Heart right ventricle (tissue), 16 donors: ENCODE measurements around the gene INO80D. TPM values are rescaled to one million over a fixed set of nuclear protein-coding genes. Genes with fewer than 3 reads are reported as not detected.

Source experiments
- ATAC-seq, 8 donors: fragments of 200-7000 bp; cut with Tn5 transposase; one replicate each; pipeline ENCODE4 v1.9.1; 2020; ENCODE audit warnings: mild to moderate bottlenecking in 8 of 8, moderate library complexity in 8 of 8, moderate number of reproducible peaks in 1 of 8
- DNase-seq, 2 donors: peaks; one replicate each; pipeline ENCODE4 v3.0.0-alpha.2; 2020
- H3K27ac ChIP-seq, 10 donors: fragments of 200-600 bp; sonication (generic) in 2 of 10; one replicate each; pipeline versions ENCODE4 v1.5.0 to v1.8.0; 2020 to 2022; ENCODE audit warnings: mild to moderate bottlenecking in 3 of 10
- H3K27me3 ChIP-seq, 7 donors: fragments of 200-600 bp; one replicate each; pipeline ENCODE4 v1.8.0; 2021 to 2022; ENCODE audit warnings: mild to moderate bottlenecking in 2 of 7
- H3K36me3 ChIP-seq, 9 donors: fragments of 200-600 bp; sonication (generic) in 1 of 9; one replicate each; pipeline versions ENCODE4 v1.5.0 to v1.8.0; 2020 to 2022; ENCODE audit warnings: mild to moderate bottlenecking in 2 of 9
- H3K4me1 ChIP-seq, 9 donors: fragments of 200-600 bp; sonication (generic) in 1 of 9; one replicate each; pipeline versions ENCODE4 v1.5.0 to v1.8.0; 2020 to 2022; ENCODE audit warnings: mild to moderate bottlenecking in 4 of 9
- H3K4me3 ChIP-seq, 10 donors: fragments of 200-600 bp; sonication (generic) in 2 of 10; one replicate each; pipeline versions ENCODE4 v1.5.0 to v1.8.0; 2020 to 2022; ENCODE audit warnings: mild to moderate bottlenecking in 7 of 10, moderate library complexity in 2 of 10
- H3K9me3 ChIP-seq, 11 donors: fragments of 200-600 bp in 10 of 11; sonication (generic) in 2 of 11; one replicate each; pipeline versions ENCODE4 v1.5.0 to v1.8.0; 2013 to 2022; ENCODE audit warnings: mild to moderate bottlenecking in 2 of 11, control low read depth in 1 of 11, moderate library complexity in 1 of 11
- WGBS, 2 donors: extraction: QIAGEN DNeasy Blood & Tissue Kit; methylation state at CpG; one replicate each; pipeline ENCODE4 v1.1.7; 2013; ENCODE audit warnings: inconsistent platforms in 1 of 2; 5-methylcytosine and 5-hydroxymethylcytosine counted together
- intact Hi-C, 10 donors: fragments of 100-400 bp; cut with DNase I; formaldehyde crosslinking; loops; one replicate each; pipeline versions ENCODE4 v1.11.1 to v1.14.2; 2022
- polyA plus RNA-seq, 2 donors: library from polyadenylated mRNA; stranded (reverse); fragments of 200-250 nt; gene quantifications; one replicate each; pipeline ENCODE4 v1.2.3, GENCODE V29; 2013
- total RNA-seq, 10 donors: library from RNA; stranded (reverse); fragmentation: NEBNext Ultra II Directional in 3 of 10; extraction: Animal tissue kit (Norgen Biotek cat#: 25700) in 3 of 10; gene quantifications; one replicate each; pipeline versions ENCODE4 v1.2.1 to v1.2.4, GENCODE V29; 2021 to 2023
- TF ChIP-seq, protein P1 (sequence below), 9 donors: fragments of 200-600 bp; sonication (generic) in 2 of 9; IDR thresholded peaks; one replicate each; pipeline versions ENCODE4 v1.5.0 to v1.8.0; 2021 to 2022; ENCODE audit warnings: antibody characterized with exemption in 9 of 9, mild to moderate bottlenecking in 5 of 9, moderate library complexity in 1 of 9
- donor health status: Arrhythmogenic right ventricular cardiomyopathy.
- donor health status: ischemic (EF 13 %, LVEDD 7.1; RV severe dilation, severe dysfunction).
- donor health status: healthy with polysubstance abuse.
- donor health status: DM: no; HTN: yes; CAD: no.
- donor health status: DM: no; HTN: no; CAD: no.
- donor health status: ischemic (EF 25% LVEDD 6.9; RV normal size, moderate dysfunction).
- donor health status: ischemic (EF 25% LVEDD 5.7; RV mildly dilated, moderate dysfunction).
- donor health status: healthy.
- donor health status: DM: yes; HTN: yes; CAD: no.
- donor health status: Ischemic cardiomyopathy.
- donor health status: ischemic (EF 35%, LVEDD 5.7; RV mildly dilated, moderate dysfunction).
- donor health status: nonischemic (EF 11% LVEDD 7.7; RV severe dilation, severe dysfunction).
- donor health status: DM: yes; HTN: yes; CAD: no.
- donor health status: PGD.
- donor health status: ischemic (EF 29% LVEDD 5.4; RV normal size, mild dysfunction).
- donor health status: nonischemic (EF 23%, LVEDD 6.1; RV moderate dilation, normal function).

Gene INO80D
- total and polyA plus RNA-seq, 12 donors, result 1.1 to 26.3 (median 15.9) TPM

DNA sequence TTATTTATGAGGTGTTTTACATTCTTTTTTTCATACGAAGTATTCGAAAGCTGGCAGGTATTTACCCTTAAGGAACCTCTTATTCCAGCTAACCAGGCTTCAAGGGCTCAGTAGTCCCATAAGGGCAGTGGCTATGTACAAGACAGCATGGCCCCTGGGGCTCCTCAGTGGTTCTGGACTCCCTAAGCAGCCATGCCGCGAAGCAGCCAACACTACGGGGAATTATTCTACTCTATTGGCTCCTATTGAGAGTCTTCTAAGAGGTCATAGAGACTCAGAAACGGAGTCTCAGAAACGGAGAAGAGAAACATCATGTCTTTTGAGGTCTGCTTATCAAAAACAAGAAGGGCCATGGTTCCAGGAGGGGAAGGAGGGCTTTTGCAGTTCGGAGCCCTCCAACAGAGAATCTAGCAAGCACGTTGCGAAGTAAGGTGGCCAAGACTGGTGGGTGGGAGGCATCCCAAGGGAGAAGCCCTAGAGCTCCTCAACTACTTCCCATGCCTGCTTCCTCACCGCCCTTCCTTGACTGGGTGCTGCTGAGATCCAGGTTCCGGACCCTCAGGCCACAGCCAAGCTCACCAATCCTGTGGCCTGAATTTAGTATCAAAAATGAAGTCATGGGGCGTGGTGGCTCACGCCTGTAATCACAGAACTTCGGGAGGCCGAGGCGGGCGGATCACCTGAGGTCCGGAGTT lies 109.7 kb downstream of the INO80D start:
- intact Hi-C loops, result no loop called here
- no peak for DNase-seq
- 90 to 95% methylated on average over 19 of the region's 19 CpGs for WGBS, 2 donors

DNA sequence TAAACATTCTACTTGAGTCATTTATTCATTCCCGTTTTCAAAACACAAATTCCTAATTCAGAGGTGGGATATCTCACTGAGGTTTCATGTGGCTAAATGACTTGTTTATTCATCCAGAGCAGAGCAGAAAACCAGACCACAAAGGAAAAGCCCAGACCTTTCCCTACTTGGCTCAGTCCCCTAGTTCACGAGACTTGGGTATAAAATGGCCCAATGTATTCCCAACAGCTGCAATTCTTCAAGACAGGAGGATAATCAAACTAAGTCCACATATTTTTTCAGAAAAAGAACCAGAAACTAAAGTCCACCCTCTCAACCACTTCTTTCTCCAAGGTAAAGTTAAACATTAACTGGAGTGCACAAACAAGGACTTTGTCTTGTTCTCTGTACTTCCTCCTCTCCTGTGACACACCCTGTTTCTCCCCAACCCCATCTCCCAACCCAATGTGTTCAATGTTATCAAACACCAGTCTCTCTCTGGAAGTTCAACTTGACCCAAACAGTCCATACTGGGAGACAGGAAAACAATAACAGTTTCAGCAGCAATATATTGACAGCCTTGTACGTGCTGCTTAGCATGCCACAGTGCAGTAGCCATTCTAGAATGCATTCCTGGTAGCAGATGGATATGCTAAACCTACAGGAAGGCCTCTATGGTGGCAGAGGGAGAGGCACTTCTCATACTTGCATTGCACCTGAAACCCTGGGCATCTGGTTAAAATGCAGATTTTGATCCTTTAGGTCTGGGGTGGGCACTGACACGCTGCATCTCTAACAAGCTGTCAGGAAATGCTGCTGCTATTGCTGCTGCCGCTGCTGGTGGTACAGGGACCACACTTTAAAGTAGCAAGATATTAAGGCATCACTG lies 110.7 kb downstream of the INO80D start:
- no peak for DNase-seq
- no peak for ATAC-seq
- Histone ChIP-seq H3K9me3 (no peaks in the 10 kb centered on the region), H3K27ac (no peak overlapping the region), H3K27me3 (no peaks in the 10 kb centered on the region), H3K36me3 (no peaks in the 10 kb centered on the region), H3K4me1 (no peaks in the 10 kb centered on the region), H3K4me3 (no peak overlapping the region)
- intact Hi-C loops, result no loop called here
- TF ChIP-seq, protein P1, sequence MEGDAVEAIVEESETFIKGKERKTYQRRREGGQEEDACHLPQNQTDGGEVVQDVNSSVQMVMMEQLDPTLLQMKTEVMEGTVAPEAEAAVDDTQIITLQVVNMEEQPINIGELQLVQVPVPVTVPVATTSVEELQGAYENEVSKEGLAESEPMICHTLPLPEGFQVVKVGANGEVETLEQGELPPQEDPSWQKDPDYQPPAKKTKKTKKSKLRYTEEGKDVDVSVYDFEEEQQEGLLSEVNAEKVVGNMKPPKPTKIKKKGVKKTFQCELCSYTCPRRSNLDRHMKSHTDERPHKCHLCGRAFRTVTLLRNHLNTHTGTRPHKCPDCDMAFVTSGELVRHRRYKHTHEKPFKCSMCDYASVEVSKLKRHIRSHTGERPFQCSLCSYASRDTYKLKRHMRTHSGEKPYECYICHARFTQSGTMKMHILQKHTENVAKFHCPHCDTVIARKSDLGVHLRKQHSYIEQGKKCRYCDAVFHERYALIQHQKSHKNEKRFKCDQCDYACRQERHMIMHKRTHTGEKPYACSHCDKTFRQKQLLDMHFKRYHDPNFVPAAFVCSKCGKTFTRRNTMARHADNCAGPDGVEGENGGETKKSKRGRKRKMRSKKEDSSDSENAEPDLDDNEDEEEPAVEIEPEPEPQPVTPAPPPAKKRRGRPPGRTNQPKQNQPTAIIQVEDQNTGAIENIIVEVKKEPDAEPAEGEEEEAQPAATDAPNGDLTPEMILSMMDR (IDR thresholded peaks at IDR 0.05), result no peak
- 71 to 76% methylated on average over 5 of the region's 5 CpGs for WGBS, 2 donors

More for the DNA sequence above, 109.7 kb downstream of the INO80D start:
- Histone ChIP-seq H3K4me1 (no peaks in the 10 kb centered on the region), H3K27ac (no peak overlapping the region), H3K4me3 (no peak overlapping the region), H3K36me3 (no peaks in the 10 kb centered on the region), H3K27me3 (no peaks in the 10 kb centered on the region), H3K9me3 (no peaks in the 10 kb centered on the region)
- no peak for ATAC-seq
- TF ChIP-seq, protein P1 (IDR thresholded peaks at IDR 0.05), result no peak

DNA sequence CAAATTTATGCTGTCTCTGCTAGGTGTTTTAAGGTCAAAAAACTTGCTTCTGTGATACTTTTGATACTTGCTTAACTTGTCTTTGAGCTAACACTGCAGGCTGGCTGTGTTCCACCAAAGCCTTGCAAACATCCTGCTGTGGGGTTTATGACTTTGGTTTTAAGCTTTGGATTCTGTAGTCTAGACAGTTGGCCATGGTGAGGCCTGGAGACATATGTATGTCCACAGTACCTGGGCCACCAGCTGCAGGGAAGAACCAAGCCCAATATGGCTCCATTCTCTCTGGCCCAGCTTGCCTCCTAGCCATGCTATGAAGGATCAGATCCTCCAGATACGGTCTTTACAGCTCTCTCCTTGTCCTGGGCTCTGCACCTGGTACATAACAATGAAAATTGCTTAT lies 113.9 kb downstream of the INO80D start:
- Histone ChIP-seq H3K27ac (no peak overlapping the region), H3K4me3 (no peak overlapping the region), H3K4me1 (no peaks in the 10 kb centered on the region), H3K36me3 (no peaks in the 10 kb centered on the region), H3K9me3 (no peaks in the 10 kb centered on the region), H3K27me3 (no peaks in the 10 kb centered on the region)
- intact Hi-C loops, result no loop called here
- TF ChIP-seq, protein P1 (IDR thresholded peaks at IDR 0.05), result no peak
- 84 to 96% methylated on average over 1 of the region's 1 CpG for WGBS, 2 donors
- no peak for DNase-seq
- ATAC-seq, result no peak

DNA sequence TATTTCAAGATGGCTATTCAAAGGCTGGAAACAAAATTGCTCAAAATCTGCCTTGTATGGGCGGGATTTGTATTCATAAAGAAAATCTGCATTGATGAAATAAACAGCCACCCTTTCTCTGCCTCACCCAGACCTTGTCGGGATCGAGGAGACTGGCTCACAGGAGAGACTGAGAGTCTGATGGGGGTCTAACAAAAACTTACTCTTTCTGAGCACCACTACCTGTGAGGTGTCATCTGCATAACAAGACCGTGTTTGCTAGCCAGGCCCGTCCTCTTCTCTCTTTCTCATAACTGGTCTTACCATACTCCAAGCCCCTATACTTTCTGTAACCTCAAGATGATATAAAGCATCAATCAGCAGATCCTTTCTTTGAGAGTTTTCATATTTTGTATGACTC lies 115.6 kb downstream of the INO80D start:
- WGBS, 2 donors, result 61 to 72% methylated on average over 5 of the region's 5 CpGs
- no peak overlapping the region for H3K27ac ChIP-seq
- TF ChIP-seq, protein P1 (IDR thresholded peaks at IDR 0.05), result no peak
- no peaks in the 10 kb centered on the region for H3K36me3 ChIP-seq
- no peaks in the 10 kb centered on the region for H3K27me3 ChIP-seq
- H3K4me1 ChIP-seq, result no peaks in the 10 kb centered on the region
- intact Hi-C loops, result no loop called here
- H3K4me3 ChIP-seq, result no peak overlapping the region
- DNase-seq (no peak), ATAC-seq (no peak)
- no peaks in the 10 kb centered on the region for H3K9me3 ChIP-seq
